Measurements from ENCODE around the gene PHLDA3.

The PHLDA3 gene

GRCh38 chr1:201465698-201466290 is 3.2 kb downstream of the PHLDA3 start:
- peaks cover 36% of the 10 kb centered on the region for H3K36me3 ChIP-seq (ENCODE audit: low read depth)
- TF ChIP-seq, protein P1, sequence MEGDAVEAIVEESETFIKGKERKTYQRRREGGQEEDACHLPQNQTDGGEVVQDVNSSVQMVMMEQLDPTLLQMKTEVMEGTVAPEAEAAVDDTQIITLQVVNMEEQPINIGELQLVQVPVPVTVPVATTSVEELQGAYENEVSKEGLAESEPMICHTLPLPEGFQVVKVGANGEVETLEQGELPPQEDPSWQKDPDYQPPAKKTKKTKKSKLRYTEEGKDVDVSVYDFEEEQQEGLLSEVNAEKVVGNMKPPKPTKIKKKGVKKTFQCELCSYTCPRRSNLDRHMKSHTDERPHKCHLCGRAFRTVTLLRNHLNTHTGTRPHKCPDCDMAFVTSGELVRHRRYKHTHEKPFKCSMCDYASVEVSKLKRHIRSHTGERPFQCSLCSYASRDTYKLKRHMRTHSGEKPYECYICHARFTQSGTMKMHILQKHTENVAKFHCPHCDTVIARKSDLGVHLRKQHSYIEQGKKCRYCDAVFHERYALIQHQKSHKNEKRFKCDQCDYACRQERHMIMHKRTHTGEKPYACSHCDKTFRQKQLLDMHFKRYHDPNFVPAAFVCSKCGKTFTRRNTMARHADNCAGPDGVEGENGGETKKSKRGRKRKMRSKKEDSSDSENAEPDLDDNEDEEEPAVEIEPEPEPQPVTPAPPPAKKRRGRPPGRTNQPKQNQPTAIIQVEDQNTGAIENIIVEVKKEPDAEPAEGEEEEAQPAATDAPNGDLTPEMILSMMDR (IDR thresholded peaks at IDR 0.05; ENCODE audit: poor library complexity, severe bottlenecking): no peak
- H3K9me3 ChIP-seq (ENCODE audit: severe bottlenecking): no peaks in the 10 kb centered on the region
- ATAC-seq (ENCODE audit: low read depth) (no peak), DNase-seq (ENCODE audit: low spot score) (no peak)
- H3K4me1 ChIP-seq (ENCODE audit: insufficient read depth, poor library complexity, severe bottlenecking): peaks cover 26% of the 10 kb centered on the region
- H3K27me3 ChIP-seq (ENCODE audit: insufficient read depth, poor library complexity, severe bottlenecking): no peaks in the 10 kb centered on the region
- peak overlapping the region; percentile 97 for H3K27ac ChIP-seq (ENCODE audit: poor library complexity, severe bottlenecking)
- no peak overlapping the region for H3K4me3 ChIP-seq (ENCODE audit: severe bottlenecking)

DNA sequence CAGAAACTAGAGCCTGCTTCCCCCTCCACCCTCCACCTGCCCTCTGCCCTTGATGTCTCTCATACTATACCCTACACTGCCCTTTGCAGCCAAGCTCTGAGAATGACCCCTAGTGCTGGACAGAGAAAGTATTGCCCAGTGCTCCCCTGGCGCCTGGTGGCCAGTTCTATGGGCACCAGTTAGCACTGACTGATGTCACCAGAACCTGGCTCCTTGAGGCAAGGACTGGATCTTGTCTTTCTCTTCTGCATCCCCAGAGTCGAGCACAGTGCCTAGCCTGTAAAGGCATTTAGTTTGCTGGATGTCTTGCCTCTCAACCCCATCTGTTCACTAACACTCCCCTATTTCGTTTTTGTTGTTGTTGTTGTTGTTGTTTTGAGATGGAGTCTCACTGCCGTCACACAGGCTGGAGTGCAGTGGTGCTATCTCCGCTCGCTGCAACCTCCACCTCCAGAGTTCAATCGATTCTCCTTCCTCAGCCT is 5.9 kb downstream of the PHLDA3 start:
- Histone ChIP-seq H3K36me3 (ENCODE audit: low read depth) (peaks cover 36% of the 10 kb centered on the region), H3K4me1 (ENCODE audit: insufficient read depth, poor library complexity, severe bottlenecking) (peaks cover 38% of the 10 kb centered on the region), H3K9me3 (ENCODE audit: severe bottlenecking) (no peaks in the 10 kb centered on the region), H3K4me3 (ENCODE audit: severe bottlenecking) (no peak overlapping the region), H3K27me3 (ENCODE audit: insufficient read depth, poor library complexity, severe bottlenecking) (no peaks in the 10 kb centered on the region), H3K27ac (ENCODE audit: poor library complexity, severe bottlenecking) (peak overlapping the region; percentile 97)
- TF ChIP-seq, protein P1 (IDR thresholded peaks at IDR 0.05; ENCODE audit: poor library complexity, severe bottlenecking): peak; percentile 30
- ATAC-seq (ENCODE audit: low read depth) (no peak), DNase-seq (ENCODE audit: low spot score) (no peak)

DNA sequence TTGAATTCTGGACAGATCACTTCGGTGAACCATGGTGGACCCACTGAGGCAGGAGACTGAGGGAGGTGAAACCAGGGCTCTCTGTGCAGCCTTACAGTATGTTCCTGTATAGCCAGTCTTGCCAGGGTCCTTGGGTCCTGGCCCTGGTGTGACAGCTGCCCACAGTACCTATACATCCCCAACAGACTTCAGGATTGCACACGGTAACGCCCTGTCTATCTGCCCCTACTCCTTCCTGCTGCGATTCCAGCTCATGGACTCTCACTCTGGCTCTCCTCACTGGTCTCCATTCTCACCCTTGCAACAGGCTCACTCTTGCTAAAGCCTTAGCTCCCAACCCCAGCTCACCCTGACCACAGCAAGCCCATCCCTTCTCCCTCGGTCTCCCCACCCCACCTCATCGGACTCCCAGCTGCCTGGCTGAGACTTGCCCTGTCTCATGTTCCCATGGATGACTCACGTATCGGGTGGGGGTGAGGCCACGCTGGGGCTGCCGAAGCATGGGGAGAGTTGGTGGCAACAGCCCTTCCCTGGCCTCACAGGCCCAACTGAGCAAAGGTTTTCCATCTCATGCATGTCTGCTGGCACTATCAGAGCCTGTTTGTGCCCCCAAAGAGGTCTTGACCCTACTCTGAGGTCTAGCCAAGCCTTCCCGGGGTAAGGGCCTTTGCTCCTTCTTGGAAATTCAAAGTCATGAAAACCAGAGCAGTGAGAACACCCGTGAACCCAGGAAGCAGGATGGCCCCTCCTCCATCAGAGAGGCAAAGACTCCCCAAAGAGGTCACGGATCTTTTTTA is 7.1 kb downstream of the PHLDA3 start:
- peak; percentile 98 for DNase-seq (ENCODE audit: low spot score)
- Histone ChIP-seq H3K4me3 (ENCODE audit: severe bottlenecking) (no peak overlapping the region), H3K9me3 (ENCODE audit: severe bottlenecking) (no peaks in the 10 kb centered on the region), H3K4me1 (ENCODE audit: insufficient read depth, poor library complexity, severe bottlenecking) (peaks cover 42% of the 10 kb centered on the region), H3K36me3 (ENCODE audit: low read depth) (peaks cover 27% of the 10 kb centered on the region), H3K27me3 (ENCODE audit: insufficient read depth, poor library complexity, severe bottlenecking) (no peaks in the 10 kb centered on the region), H3K27ac (ENCODE audit: poor library complexity, severe bottlenecking) (peak overlapping the region; percentile 97)
- TF ChIP-seq, protein P1 (IDR thresholded peaks at IDR 0.05; ENCODE audit: poor library complexity, severe bottlenecking): no peak
- peak; percentile 77 for ATAC-seq (ENCODE audit: low read depth)

- DNase-seq (ENCODE audit: low spot score) (peak; percentile 86), ATAC-seq (ENCODE audit: low read depth) (peak; percentile 83)
- Histone ChIP-seq H3K27me3 (ENCODE audit: insufficient read depth, poor library complexity, severe bottlenecking) (no peaks in the 10 kb centered on the region), H3K36me3 (ENCODE audit: low read depth) (peaks cover 21% of the 10 kb centered on the region), H3K4me1 (ENCODE audit: insufficient read depth, poor library complexity, severe bottlenecking) (peaks cover 46% of the 10 kb centered on the region), H3K4me3 (ENCODE audit: severe bottlenecking) (no peak overlapping the region), H3K9me3 (ENCODE audit: severe bottlenecking) (no peaks in the 10 kb centered on the region), H3K27ac (ENCODE audit: poor library complexity, severe bottlenecking) (peak overlapping the region; percentile 97)
- TF ChIP-seq, protein P1 (IDR thresholded peaks at IDR 0.05; ENCODE audit: poor library complexity, severe bottlenecking): no peak
Measured at GRCh38 chr1:201460814-201461644, 8.0 kb downstream of the PHLDA3 start.

All from RWPE2 (cell line).